IPS-NIHi7 (cell line): Measurements from ENCODE around the gene LILRA6.
"Not testable (repeated sequence)": the region's sequence is repeated elsewhere in the genome, so short reads cannot be mapped to it uniquely, and the experiment has no call there.

Experiments
- DNase-seq: peaks from one replicate; pipeline ENCODE4 v3.0.0; 2012; ENCODE audit warnings: mixed read lengths; ENCODE audit errors: extremely low spot score

The LILRA6 gene

GRCh38 chr19:54242646-54243045 lies at the start of gene LILRA6:
LILRA6 (minus strand) TSS chr19:54242790.
- not testable (repeated sequence) for DNase-seq

- DNase-seq: not testable (repeated sequence)
These were observed 46.6 kb upstream of the LILRA6 start for GRCh38 chr19:54289160-54289559.

GRCh38 chr19:54287456-54287855 lies 44.9 kb upstream of the LILRA6 start:
- no peak for DNase-seq

DNA sequence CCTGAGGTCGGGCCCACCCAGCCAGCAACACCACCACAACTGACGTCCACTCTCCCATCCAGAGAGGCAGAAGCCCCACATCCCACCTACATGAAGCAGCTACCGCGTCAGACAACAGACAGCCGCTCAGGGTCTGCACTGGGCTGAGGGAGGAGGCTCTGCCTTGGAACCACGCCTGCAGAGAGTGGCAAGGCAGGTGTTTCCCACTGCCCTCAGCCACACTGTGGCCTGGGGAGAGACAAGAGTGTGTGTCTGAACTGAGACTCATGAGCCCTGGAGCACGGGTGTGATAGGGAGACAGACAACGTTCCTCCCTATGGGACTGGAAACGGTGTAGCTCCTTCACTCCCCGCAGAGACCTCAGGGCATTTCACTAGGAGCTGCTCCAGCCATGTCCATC lies 43.7 kb upstream of the LILRA6 start:
- not testable (repeated sequence) for DNase-seq

- not testable (repeated sequence) for DNase-seq
These were observed 43.0 kb upstream of the LILRA6 start for GRCh38 chr19:54285427-54286056.

DNA sequence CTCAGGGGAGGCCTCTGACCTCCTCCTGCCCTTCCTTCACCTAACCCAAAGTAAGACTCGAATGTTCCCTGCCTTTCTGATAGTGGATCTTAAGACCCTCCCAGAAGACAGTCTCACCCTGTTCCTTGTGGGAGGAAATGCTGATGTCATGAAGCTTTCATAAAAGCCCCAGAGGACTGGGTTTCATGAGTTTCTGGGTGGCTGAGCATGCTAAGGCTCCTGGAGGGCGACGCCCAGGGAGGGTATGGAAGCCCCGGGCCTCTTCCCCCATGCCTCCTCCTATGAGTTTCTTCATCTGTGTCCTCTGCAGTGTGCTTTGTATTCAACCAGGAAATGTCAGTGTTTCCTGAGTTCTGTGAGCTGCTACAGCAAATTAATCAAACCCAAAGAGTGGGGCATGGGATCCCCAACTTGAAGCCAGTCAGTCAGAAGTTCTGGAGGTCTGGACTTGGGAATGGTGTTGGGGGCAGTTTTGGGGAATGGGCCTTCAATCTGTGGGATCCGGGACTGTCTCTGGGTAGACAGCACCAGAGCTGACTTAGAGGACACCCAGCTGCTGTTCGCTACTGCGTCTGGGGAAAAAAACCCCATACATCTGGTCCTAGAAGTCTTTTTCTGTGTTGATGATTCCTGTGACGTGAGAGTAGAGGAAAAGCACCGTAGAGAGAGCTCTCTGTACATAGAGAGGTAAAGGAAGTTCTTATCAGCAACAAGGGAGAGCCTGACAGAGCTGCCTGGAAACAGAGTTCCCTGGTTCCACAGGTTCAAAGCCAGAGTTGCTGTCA lies 40.3 kb upstream of the LILRA6 start:
- DNase-seq: no peak

DNA sequence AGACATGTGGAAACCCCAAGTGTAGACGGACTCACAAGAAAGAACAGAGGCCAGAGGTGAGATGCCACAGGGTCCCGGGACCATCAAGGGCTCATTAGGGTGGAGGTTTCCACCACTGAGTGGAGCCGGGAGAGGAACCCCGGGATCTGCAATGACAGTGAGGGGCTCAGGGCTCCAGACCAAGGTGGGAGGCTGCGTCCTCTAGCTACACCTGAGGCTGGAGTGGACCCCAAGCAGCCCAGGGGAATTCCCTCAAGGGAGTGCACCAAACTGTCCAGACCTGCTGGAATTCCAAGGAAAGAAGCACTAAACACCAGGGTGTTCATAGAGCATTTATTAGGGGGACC lies 39.1 kb upstream of the LILRA6 start:
- not testable (repeated sequence) for DNase-seq

DNA sequence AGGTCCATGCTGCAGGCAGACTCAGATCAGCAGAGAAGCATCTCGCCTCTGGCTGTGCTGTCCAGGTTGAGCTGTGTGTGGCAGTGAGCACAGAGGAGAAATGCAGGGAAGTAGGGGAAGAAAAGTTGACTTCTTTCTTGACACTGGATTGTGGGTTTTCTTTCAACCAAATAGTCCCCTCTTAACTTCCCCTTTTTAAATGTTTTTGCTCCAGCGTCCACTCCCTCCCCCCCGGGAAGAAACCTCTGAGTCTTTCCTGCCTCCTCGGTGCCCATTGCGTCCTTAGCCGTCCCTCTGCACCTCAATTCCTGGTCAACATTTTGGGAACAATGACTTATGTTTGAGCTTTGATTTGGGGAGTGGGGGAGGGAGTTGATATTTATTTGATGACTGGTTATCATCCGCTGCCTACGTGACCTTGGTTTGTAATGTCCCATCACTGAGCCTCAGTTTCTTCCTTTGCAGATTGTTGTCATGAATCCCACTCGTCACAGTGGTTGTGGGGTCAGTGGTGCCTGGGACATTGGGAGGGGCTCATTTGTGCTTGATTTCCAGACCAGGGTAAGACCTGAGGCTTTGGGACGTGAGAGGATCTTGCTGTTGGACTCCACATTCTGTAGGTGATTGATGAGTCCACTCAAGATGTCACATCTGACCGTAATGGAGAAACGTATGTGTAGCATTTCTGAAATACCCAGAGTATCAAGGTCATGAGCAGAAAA lies 38.6 kb upstream of the LILRA6 start, which contains the start of gene LILRB2:
TSS of gene LILRB2 (minus strand) at position 104 of the 722 bp plus-strand sequence. CDS start 614 bp downstream, outside the sequence.
- DNase-seq: no peak

- not testable (repeated sequence) for DNase-seq
These were observed 37.9 kb upstream of the LILRA6 start for GRCh38 chr19:54280441-54280840.

DNA sequence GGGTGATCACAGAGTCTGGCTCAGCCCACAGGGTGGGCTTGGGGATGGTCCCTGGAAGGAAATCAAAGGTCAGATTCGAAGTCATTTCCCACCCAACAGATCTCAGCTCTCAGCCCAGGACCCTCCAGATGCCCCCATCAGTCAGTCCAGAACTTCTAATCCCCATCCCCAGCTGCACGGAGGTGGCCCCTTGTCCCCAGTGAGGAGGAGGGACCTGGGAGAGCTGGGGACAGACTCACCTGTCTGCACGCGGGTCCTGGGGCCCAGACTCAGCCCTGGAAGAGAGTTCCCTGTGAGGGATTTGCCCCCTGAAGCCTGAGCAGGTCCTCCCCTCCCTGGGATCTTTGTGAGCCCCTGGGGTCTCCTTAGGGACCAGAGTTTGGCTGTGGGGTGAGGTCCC lies 37.4 kb upstream of the LILRA6 start:
- DNase-seq: not testable (repeated sequence)

GRCh38 chr19:54279406-54279962 lies 36.9 kb upstream of the LILRA6 start:
- DNase-seq: no peak

DNA sequence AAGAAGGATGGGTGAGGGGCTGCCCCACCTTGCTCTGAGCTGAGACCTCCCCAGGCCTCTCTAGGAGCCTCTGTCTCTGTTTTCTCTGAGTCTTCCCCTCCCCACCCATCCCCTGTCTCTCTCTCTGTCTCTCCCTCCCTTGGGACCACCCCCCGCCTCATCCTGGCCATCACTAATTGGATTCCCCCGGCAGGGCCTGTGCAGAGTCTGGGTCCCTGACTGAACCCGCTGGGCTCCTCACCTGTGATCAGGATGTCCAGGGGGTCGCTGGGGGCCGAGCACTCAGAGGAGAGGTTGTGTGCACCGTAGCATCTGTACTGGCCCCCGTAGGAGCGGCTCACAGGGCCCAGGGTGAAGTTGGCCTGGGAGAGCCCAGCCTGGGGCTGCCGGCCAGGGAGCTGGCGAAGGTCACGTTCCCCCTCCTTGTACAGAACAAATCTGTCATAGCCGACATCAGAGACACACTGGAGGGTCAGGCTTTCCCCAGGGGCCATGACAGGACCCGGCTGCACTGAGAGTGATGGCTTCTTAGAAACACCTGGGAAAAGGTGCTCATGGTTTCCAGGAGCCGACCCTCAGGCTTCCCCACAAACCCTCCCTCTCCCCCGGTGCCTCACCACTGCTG lies 36.1 kb upstream of the LILRA6 start:
- not testable (repeated sequence) for DNase-seq

DNA sequence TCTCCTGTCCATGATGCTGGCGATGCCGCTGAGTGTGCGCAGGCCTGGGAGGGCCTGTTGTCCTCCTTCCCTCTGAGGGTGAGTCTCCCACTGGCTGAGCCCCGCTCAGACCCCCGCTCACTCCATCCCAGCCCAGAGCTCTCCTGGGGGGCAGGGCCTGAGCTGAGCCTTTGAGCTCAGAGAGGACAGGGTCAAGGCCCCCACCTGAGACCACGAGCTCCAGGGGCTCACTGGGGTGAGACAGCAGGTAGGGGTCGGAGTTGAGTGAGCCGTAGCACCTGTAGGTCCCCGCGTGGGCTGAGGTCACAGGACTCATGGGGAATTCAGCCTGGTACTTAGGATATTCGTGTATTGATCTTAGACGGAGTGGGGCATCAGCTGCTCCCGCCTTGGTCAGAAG lies 35.5 kb upstream of the LILRA6 start:
- not testable (repeated sequence) for DNase-seq

GRCh38 chr19:54277111-54277615 lies 34.6 kb upstream of the LILRA6 start:
- not testable (repeated sequence) for DNase-seq

- DNase-seq: no peak
These were observed 33.4 kb upstream of the LILRA6 start for GRCh38 chr19:54275951-54276350.

GRCh38 chr19:54274516-54274915 lies 31.9 kb upstream of the LILRA6 start:
- DNase-seq: not testable (repeated sequence)

DNA sequence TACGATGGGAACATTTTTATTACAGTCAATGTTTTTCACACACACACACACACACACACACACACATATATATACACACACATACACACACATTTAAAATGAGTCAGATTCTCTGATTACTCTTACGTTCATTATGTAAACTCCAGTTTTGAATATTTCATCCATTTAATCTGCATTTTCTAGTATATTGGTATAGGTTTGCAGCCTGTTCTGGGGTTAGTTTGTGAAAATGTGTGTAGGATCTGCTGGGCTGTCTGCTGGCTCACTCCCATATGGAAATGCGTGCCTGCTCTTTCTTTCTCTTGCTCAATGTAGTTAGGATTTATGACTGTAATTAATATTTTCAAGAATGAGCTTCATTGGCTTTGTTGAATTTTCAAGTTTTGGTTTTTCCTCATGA lies 31.2 kb upstream of the LILRA6 start:
- DNase-seq: no peak

- DNase-seq: not testable (repeated sequence)
These were observed 29.6 kb upstream of the LILRA6 start for GRCh38 chr19:54272181-54272580.

DNA sequence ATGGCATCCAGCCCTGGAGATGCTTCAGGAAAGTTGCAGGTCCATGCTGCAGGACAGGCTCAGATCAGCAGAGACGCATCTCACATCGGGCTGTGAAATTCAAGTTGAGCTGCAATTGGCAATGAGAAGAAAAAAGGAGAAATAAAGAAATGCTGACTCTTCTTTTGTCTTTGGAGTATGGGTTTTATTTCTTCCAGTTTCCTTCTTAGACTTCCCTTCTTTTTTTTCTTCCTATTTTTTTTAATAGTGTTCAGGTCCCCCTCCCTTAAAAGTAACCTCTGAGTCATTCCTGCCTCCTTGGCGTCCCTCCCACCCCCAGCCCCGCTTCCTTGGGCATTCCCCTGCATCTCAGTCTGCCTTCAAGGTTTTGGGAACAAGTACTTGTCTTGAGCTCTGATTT lies 29.0 kb upstream of the LILRA6 start:
- DNase-seq: not testable (repeated sequence)

GRCh38 chr19:54271106-54271505 lies 28.5 kb upstream of the LILRA6 start:
- DNase-seq: no peak

- DNase-seq: no peak
These were observed 26.3 kb upstream of the LILRA6 start for GRCh38 chr19:54268936-54269335.
